Esophagus muscularis mucosa (tissue), 4 donors: ENCODE results near the gene SLC39A11.

Source experiments
- CTCF ChIP-seq, 3 experiments: fragments of 200-600 bp in 2 of 3; fragments of 450-650 bp in 1 of 3; sonication (generic) in 2 of 3; IDR thresholded peaks; one replicate each; pipeline ENCODE4 v1.5.1; 2017 to 2019; ENCODE audit warnings: antibody characterized with exemption in 3 of 3, mild to moderate bottlenecking in 2 of 3, moderate library complexity in 1 of 3
- EP300 ChIP-seq: sonication (generic); formaldehyde crosslinking; IDR thresholded peaks from one replicate; pipeline ENCODE4 v1.6.1; 2017; ENCODE audit warnings: antibody characterized with exemption
- POLR2A ChIP-seq: fragments of 450-650 bp; IDR thresholded peaks from one replicate; pipeline ENCODE4 v1.6.1; 2017; ENCODE audit warnings: antibody characterized with exemption, moderate library complexity, mild to moderate bottlenecking, low read depth

DNA sequence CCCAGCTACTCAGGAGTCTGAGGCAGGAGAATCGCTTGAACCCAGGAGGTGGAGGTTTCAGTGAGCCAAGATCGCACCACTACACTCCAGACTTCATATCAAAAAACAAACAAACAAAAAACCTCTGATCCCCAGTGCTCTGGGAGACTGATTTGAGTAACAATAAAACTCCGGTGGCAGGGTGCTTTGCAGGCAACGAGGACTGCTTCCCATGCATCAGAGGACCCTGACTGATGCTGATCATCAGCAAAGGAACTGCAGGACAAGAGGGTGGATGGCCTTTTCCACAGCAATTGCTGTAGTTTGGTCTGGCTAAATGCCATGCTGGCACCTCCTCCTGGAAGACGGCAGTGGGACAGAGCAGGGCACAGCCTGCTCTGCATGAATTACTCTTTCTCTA, 6.4 kb upstream of the SLC39A11 start:
- TF ChIP-seq CTCF (IDR thresholded peaks at IDR 0.05) (no peak), POLR2A (no peak), EP300 (no peak)
